Activated CD4-positive, alpha-beta T cell treated with anti-CD3 and anti-CD28 coated beads for 36 hours (primary cell): ENCODE results near the gene S100A5. TPM values are rescaled to one million over a fixed set of nuclear protein-coding genes. Genes with fewer than 3 reads are reported as not detected.
"Not testable (repeated sequence)": the region's sequence is repeated elsewhere in the genome, so short reads cannot be mapped to it uniquely, and the experiment has no call there.

Source experiments
- ATAC-seq: fragments of 200-7000 bp; cut with Tn5 transposase; one replicate; pipeline ENCODE4 v1.10.0; 2021; ENCODE audit warnings: mild to moderate bottlenecking, moderate library complexity
- CTCF ChIA-PET: fragments of 350-600 bp; sonication (Branson Sonifier 250); formaldehyde crosslinking; loops from one replicate; lab custom pipeline; 2021; ENCODE audit warnings: antibody characterized with exemption; lab: Charles Lee
- POLR2A ChIA-PET: fragments of 350-600 bp; sonication (Branson Sonifier 250); formaldehyde crosslinking; loops from one replicate; lab custom pipeline; 2021; ENCODE audit warnings: antibody characterized with exemption, inconsistent platforms; lab: Charles Lee
- DNase-seq: peaks from one replicate; pipeline ENCODE4 v3.0.0-alpha.2; 2020
- H3K27ac Mint-ChIP-seq: one replicate; pipeline ENCODE4 v1.8.0; 2021; ENCODE audit warnings: mixed read lengths
- H3K27me3 Mint-ChIP-seq: one replicate; pipeline ENCODE4 v1.8.0; 2021; ENCODE audit warnings: mixed read lengths
- H3K36me3 Mint-ChIP-seq: one replicate; pipeline ENCODE4 v1.8.0; 2021; ENCODE audit warnings: low read depth, mixed read lengths
- H3K4me1 Mint-ChIP-seq: one replicate; pipeline ENCODE4 v1.8.0; 2021; ENCODE audit warnings: mixed read lengths
- H3K4me3 Mint-ChIP-seq: one replicate; pipeline ENCODE4 v1.8.0; 2021; ENCODE audit warnings: mild to moderate bottlenecking, moderate library complexity, mixed read lengths
- H3K9me3 Mint-ChIP-seq: one replicate; pipeline ENCODE4 v1.8.0; 2021; ENCODE audit warnings: low read depth, mixed read lengths
- intact Hi-C, 2 experiments: fragments of 100-400 bp; cut with DNase I in 1 of 2; cut with micrococcal nuclease in 1 of 2; formaldehyde crosslinking; loops; one replicate each; pipeline versions ENCODE4 v1.14.2 to v1.15.1; 2022 to 2024; cut with DNase I, micrococcal nuclease
- total RNA-seq, 2 experiments: library from RNA; stranded (reverse); gene quantifications; one replicate each; pipeline ENCODE4 v1.2.3, GENCODE V29; 2021

Gene S100A5
- total RNA-seq, 2 experiments from 2014 or later: 2.4 to 3.4 TPM

- H3K4me1 Mint-ChIP-seq: peaks cover 58% of the 10 kb centered on the region
- H3K9me3 Mint-ChIP-seq: no peaks in the 10 kb centered on the region
- DNase-seq: peak; percentile 33
- H3K27ac Mint-ChIP-seq: peak overlapping the region; percentile 94
- POLR2A ChIA-PET: interaction anchor here (1.0 to 2.2 kb wide), 2 partner anchors 32 to 39 kb away, joined by 3 to 13 read pairs; partner anchors contain the start of gene S100A2
- no peak for ATAC-seq
- H3K27me3 Mint-ChIP-seq: no peaks in the 10 kb centered on the region
- CTCF ChIA-PET: interaction anchor here (0.7 to 5.4 kb wide), 16 partner anchors 10 to 101 kb away, joined by 3 to 97 read pairs (median 8); partner anchors contain the start of genes CHTOP and S100A4
- H3K4me3 Mint-ChIP-seq: peak overlapping the region; percentile 89
- intact Hi-C loops: loop anchor here (1.0 to 10.0 kb wide), 8 partner anchors 35 to 431 kb away; partner anchors contain the start of genes CREB3L4 (in 2 of the 2), SLC39A1 (in 2 of the 2), CHTOP (in 1 of the 2) and ILF2 (in 1 of the 2)
- H3K36me3 Mint-ChIP-seq: peaks cover 17% of the 10 kb centered on the region
These were observed 7.0 kb downstream of the S100A5 start for GRCh38 chr1:153533689-153534201.

- H3K27ac Mint-ChIP-seq: peak overlapping the region; percentile 94
- CTCF ChIA-PET: interaction anchor here (0.6 to 5.4 kb wide), 32 partner anchors 9 to 1277 kb away, joined by 3 to 97 read pairs (median 4); partner anchors contain the start of genes CHTOP, S100A2 and S100A4
- H3K36me3 Mint-ChIP-seq: peaks cover 17% of the 10 kb centered on the region
- H3K4me3 Mint-ChIP-seq: peak overlapping the region; percentile 89
- H3K27me3 Mint-ChIP-seq: no peaks in the 10 kb centered on the region
- H3K9me3 Mint-ChIP-seq: no peaks in the 10 kb centered on the region
- POLR2A ChIA-PET: interaction anchor here (0.8 to 2.1 kb wide), 7 partner anchors 12 to 458 kb away, joined by 3 to 14 read pairs (median 4); partner anchors contain the start of genes CHTOP, RPS27, S100A4 and SNAPIN
- DNase-seq: peak; percentile 91
- intact Hi-C loops: loop anchor here (1.0 to 10.0 kb wide), 9 partner anchors 22 to 432 kb away; partner anchors contain the start of genes CREB3L4 (in 2 of the 2), SLC39A1 (in 2 of the 2), CHTOP (in 1 of the 2) and ILF2 (in 1 of the 2)
- H3K4me1 Mint-ChIP-seq: peaks cover 58% of the 10 kb centered on the region
- ATAC-seq: peak; percentile 31
These were observed 7.8 kb downstream of the S100A5 start for GRCh38 chr1:153532769-153533599.

- no peaks in the 10 kb centered on the region for H3K9me3 Mint-ChIP-seq
- peak; percentile 57 for ATAC-seq
- H3K4me3 Mint-ChIP-seq: peak overlapping the region; percentile 89
- H3K36me3 Mint-ChIP-seq: peaks cover 17% of the 10 kb centered on the region
- peak overlapping the region; percentile 94 for H3K27ac Mint-ChIP-seq
- H3K27me3 Mint-ChIP-seq: no peaks in the 10 kb centered on the region
- CTCF ChIA-PET: interaction anchor here (0.6 to 5.4 kb wide), 29 partner anchors 9 to 1277 kb away, joined by 3 to 97 read pairs (median 5); partner anchors contain the start of genes CHTOP, S100A2, S100A4 and S100A5
- H3K4me1 Mint-ChIP-seq: peaks cover 55% of the 10 kb centered on the region
- DNase-seq: peak; percentile 76
- intact Hi-C loops: loop anchor here (1.0 to 10.0 kb wide), 6 partner anchors 21 to 433 kb away; partner anchors contain the start of genes CREB3L4 (in 2 of the 2), SLC39A1 (in 2 of the 2), ILF2 (in 1 of the 2) and INTS3 (in 1 of the 2)
- POLR2A ChIA-PET: interaction anchor here (0.6 to 2.1 kb wide), 13 partner anchors 8 to 458 kb away, joined by 3 to 14 read pairs (median 4); partner anchors contain the start of genes CHTOP, RPS27, S100A4 and S100A5
These were observed 8.6 kb downstream of the S100A5 start for GRCh38 chr1:153532181-153532580.

GRCh38 chr1:153531638-153532037 lies 9.1 kb downstream of the S100A5 start:
- peaks cover 17% of the 10 kb centered on the region for H3K36me3 Mint-ChIP-seq
- POLR2A ChIA-PET: interaction anchor here (0.6 to 2.1 kb wide), 12 partner anchors 9 to 459 kb away, joined by 3 to 14 read pairs (median 4); partner anchors contain the start of genes CHTOP, RPS27, S100A4 and S100A5
- ATAC-seq (no peak), DNase-seq (no peak)
- peak overlapping the region; percentile 94 for H3K27ac Mint-ChIP-seq
- intact Hi-C loops: loop anchor here (1.0 to 10.0 kb wide), 6 partner anchors 20 to 433 kb away; partner anchors contain the start of genes CREB3L4 (in 2 of the 2), SLC39A1 (in 2 of the 2), ILF2 (in 1 of the 2) and INTS3 (in 1 of the 2)
- H3K27me3 Mint-ChIP-seq: no peaks in the 10 kb centered on the region
- H3K9me3 Mint-ChIP-seq: no peaks in the 10 kb centered on the region
- peaks cover 50% of the 10 kb centered on the region for H3K4me1 Mint-ChIP-seq
- CTCF ChIA-PET: interaction anchor here (0.6 to 5.4 kb wide), 24 partner anchors 9 to 340 kb away, joined by 3 to 97 read pairs (median 6); partner anchors contain the start of genes CHTOP, S100A2, S100A4 and S100A5
- H3K4me3 Mint-ChIP-seq: no peak overlapping the region

- no peaks in the 10 kb centered on the region for H3K36me3 Mint-ChIP-seq
- intact Hi-C loops: no loop called here
- CTCF ChIA-PET: interaction anchor here (0.7 to 1.0 kb wide), 2 partner anchors 17 to 41 kb away, joined by 3 read pairs; no protein-coding TSS in a partner anchor
- H3K4me3 Mint-ChIP-seq: no peak overlapping the region
- H3K27me3 Mint-ChIP-seq: no peaks in the 10 kb centered on the region
- no peak overlapping the region for H3K27ac Mint-ChIP-seq
- no peak for DNase-seq
- peaks cover 22% of the 10 kb centered on the region for H3K4me1 Mint-ChIP-seq
- ATAC-seq: no peak
- no peaks in the 10 kb centered on the region for H3K9me3 Mint-ChIP-seq
- POLR2A ChIA-PET: interaction anchor here (1.5 kb wide), 1 partner anchor 8 kb away, joined by 3 read pairs; the partner anchor contains the start of gene S100A6
These were observed 13.1 kb downstream of the S100A5 start for GRCh38 chr1:153527683-153528040.

GRCh38 chr1:153527023-153527682 lies 13.6 kb downstream of the S100A5 start:
- no peak overlapping the region for H3K27ac Mint-ChIP-seq
- H3K27me3 Mint-ChIP-seq: no peaks in the 10 kb centered on the region
- ATAC-seq: no peak
- no peaks in the 10 kb centered on the region for H3K36me3 Mint-ChIP-seq
- CTCF ChIA-PET: interaction anchor here (1.0 kb wide), 1 partner anchor 41 kb away, joined by 3 read pairs; no protein-coding TSS in a partner anchor
- POLR2A ChIA-PET: interaction anchor here (1.5 kb wide), 1 partner anchor 9 kb away, joined by 3 read pairs; the partner anchor contains the start of gene S100A6
- intact Hi-C loops: no loop called here
- H3K4me3 Mint-ChIP-seq: no peak overlapping the region
- H3K9me3 Mint-ChIP-seq: no peaks in the 10 kb centered on the region
- peaks cover 18% of the 10 kb centered on the region for H3K4me1 Mint-ChIP-seq
- DNase-seq: no peak

- Mint-ChIP-seq H3K4me1 (peaks cover 8% of the 10 kb centered on the region), H3K9me3 (no peaks in the 10 kb centered on the region), H3K4me3 (no peak overlapping the region), H3K27me3 (no peaks in the 10 kb centered on the region), H3K27ac (no peak overlapping the region), H3K36me3 (no peaks in the 10 kb centered on the region)
- POLR2A ChIA-PET: interaction anchor here (0.6 kb wide), 1 partner anchor 110 kb away, joined by 8 read pairs; no protein-coding TSS in a partner anchor
- ATAC-seq (no peak), DNase-seq (no peak)
- intact Hi-C loops: no loop called here
- CTCF ChIA-PET: interaction anchor here (0.6 to 2.1 kb wide), 4 partner anchors 9 to 152 kb away, joined by 3 to 8 read pairs (median 4); partner anchors contain the start of genes NPR1 and S100A5
These were observed 14.6 kb downstream of the S100A5 start for GRCh38 chr1:153526132-153526543.

GRCh38 chr1:153525088-153525728 lies 15.5 kb downstream of the S100A5 start:
- Mint-ChIP-seq H3K9me3 (no peaks in the 10 kb centered on the region), H3K27me3 (no peaks in the 10 kb centered on the region), H3K4me3 (no peak overlapping the region), H3K4me1 (peaks cover 2% of the 10 kb centered on the region), H3K36me3 (no peaks in the 10 kb centered on the region), H3K27ac (no peak overlapping the region)
- CTCF ChIA-PET: interaction anchor here (0.8 to 2.1 kb wide), 6 partner anchors 14 to 96 kb away, joined by 3 to 11 read pairs (median 5); partner anchors contain the start of genes S100A14 and S100A5
- ATAC-seq (no peak), DNase-seq (no peak)
- POLR2A ChIA-PET: interaction anchor here (0.6 kb wide), 1 partner anchor 113 kb away, joined by 3 read pairs; no protein-coding TSS in a partner anchor
- intact Hi-C loops: no loop called here

GRCh38 chr1:153522353-153523048 lies 18.2 kb downstream of the S100A5 start:
- H3K36me3 Mint-ChIP-seq, H3K27me3 Mint-ChIP-seq, H3K4me3 Mint-ChIP-seq, H3K9me3 Mint-ChIP-seq, DNase-seq, H3K27ac Mint-ChIP-seq, intact Hi-C loops, POLR2A ChIA-PET, H3K4me1 Mint-ChIP-seq, ATAC-seq: not testable (repeated sequence)
- CTCF ChIA-PET: interaction anchor here (0.6 to 0.7 kb wide), 4 partner anchors 11 to 167 kb away, joined by 3 read pairs; no protein-coding TSS in a partner anchor
